NCI-H1105 treated with DMSO at 0.1 percent for 48 hours (cell line): Measurements from ENCODE around the gene LNP1.
"Not testable (repeated sequence)": the region's sequence is repeated elsewhere in the genome, so short reads cannot be mapped to it uniquely, and the experiment has no call there.

ENCODE experiments used
- DNase-seq: peaks from one replicate; lab custom pipeline; 2025; lab: John Stamatoyannopoulos, UW

LNP1 gene

GRCh38 chr3:100429187-100429716 lies 27.9 kb downstream of the LNP1 start:
- no peak for DNase-seq

- DNase-seq, result no peak
Observed at GRCh38 chr3:100436951-100437350, 35.6 kb downstream of the LNP1 start.

GRCh38 chr3:100437721-100438622 lies 36.6 kb downstream of the LNP1 start:
- no peak for DNase-seq

- DNase-seq, result no peak
Observed at GRCh38 chr3:100438623-100438974, 37.3 kb downstream of the LNP1 start.

GRCh38 chr3:100440895-100441294 lies 39.6 kb downstream of the LNP1 start:
- DNase-seq, result no peak

GRCh38 chr3:100443690-100444089 lies 42.4 kb downstream of the LNP1 start:
- no peak for DNase-seq

GRCh38 chr3:100447067-100447466 lies 45.7 kb downstream of the LNP1 start:
- DNase-seq, result not testable (repeated sequence)

- DNase-seq, result no peak
Observed at GRCh38 chr3:100448079-100448478, 46.7 kb downstream of the LNP1 start.

- no peak for DNase-seq
Observed at GRCh38 chr3:100449214-100449613, 47.9 kb downstream of the LNP1 start.

GRCh38 chr3:100454677-100455076 lies 53.3 kb downstream of the LNP1 start:
- no peak for DNase-seq

- no peak for DNase-seq
Observed at GRCh38 chr3:100455841-100456550, 54.7 kb downstream of the LNP1 start.

- no peak for DNase-seq
Observed at GRCh38 chr3:100456745-100457144, 55.4 kb downstream of the LNP1 start.

- DNase-seq, result no peak
Observed at GRCh38 chr3:100457811-100458210, 56.5 kb downstream of the LNP1 start.

GRCh38 chr3:100458814-100459213 lies 57.5 kb downstream of the LNP1 start:
- no peak for DNase-seq

GRCh38 chr3:100463002-100463401 lies 61.7 kb downstream of the LNP1 start:
- DNase-seq, result peak; percentile 64

GRCh38 chr3:100463646-100464155 lies 62.4 kb downstream of the LNP1 start:
- no peak for DNase-seq

GRCh38 chr3:100465892-100466777 lies 64.8 kb downstream of the LNP1 start:
- no peak for DNase-seq

- no peak for DNase-seq
Observed at GRCh38 chr3:100467133-100467532, 65.8 kb downstream of the LNP1 start.

GRCh38 chr3:100468676-100469075 lies 67.3 kb downstream of the LNP1 start:
- no peak for DNase-seq

- no peak for DNase-seq
Observed at GRCh38 chr3:100470951-100471350, 69.6 kb downstream of the LNP1 start.

- DNase-seq, result no peak
Observed at GRCh38 chr3:100471444-100471843, 70.1 kb downstream of the LNP1 start.

GRCh38 chr3:100477851-100478360 lies 76.6 kb downstream of the LNP1 start:
- not testable (repeated sequence) for DNase-seq
